ENCODE results near the gene GPR158.

Gene GPR158

GRCh38 chr10:25483999-25484398, 309.2 kb downstream of the GPR158 start:
- H4K20me1 ChIP-seq (ENCODE audit: control insufficient read depth, insufficient read depth, low read depth, low read length), result no peaks in the 10 kb centered on the region

GRCh38 chr10:25487266-25487665, 312.5 kb downstream of the GPR158 start:
- Histone ChIP-seq H3K9me2 (replicated peaks; ENCODE audit: control insufficient read depth, low read length) (no peaks in the 10 kb centered on the region), H3K4me1 (ENCODE audit: control insufficient read depth, low read length) (no peaks in the 10 kb centered on the region), H3K4me2 (ENCODE audit: low read length) (no peak overlapping the region), H3F3A (ENCODE audit: control insufficient read depth, insufficient read depth) (no peaks in the 10 kb centered on the region), H4K20me1 (ENCODE audit: control insufficient read depth, insufficient read depth, low read depth, low read length) (no peaks in the 10 kb centered on the region), H3K27me3 (ENCODE audit: control insufficient read depth, low read length) (no peaks in the 10 kb centered on the region), H3K27ac (ENCODE audit: low read depth, low read length) (no peak overlapping the region), H3K36me3 (ENCODE audit: control insufficient read depth, low read length) (no peaks in the 10 kb centered on the region), H3K79me2 (ENCODE audit: control insufficient read depth, low read length) (no peaks in the 10 kb centered on the region), H3K4me3 (ENCODE audit: low read length) (no peak overlapping the region), H3K9me3 (ENCODE audit: control insufficient read depth, insufficient read depth, low read length) (no peaks in the 10 kb centered on the region)
- TF ChIP-seq CTCF (IDR thresholded peaks at IDR 0.05; ENCODE audit: low read depth, low read length, poor library complexity, severe bottlenecking) (no peak), EZH2phosphoT487 (IDR thresholded peaks at IDR 0.05; ENCODE audit: borderline replicate concordance, low read length) (no peak)

More at GRCh38 chr10:25483999-25484398, 309.2 kb downstream of the GPR158 start:
- H3F3A ChIP-seq (ENCODE audit: control insufficient read depth, insufficient read depth), result no peaks in the 10 kb centered on the region
- H3K79me2 ChIP-seq (ENCODE audit: control insufficient read depth, low read length), result no peaks in the 10 kb centered on the region
- no peaks in the 10 kb centered on the region for H3K4me1 ChIP-seq (ENCODE audit: control insufficient read depth, low read length)
- no peak overlapping the region for H3K4me2 ChIP-seq (ENCODE audit: low read length)
- H3K9me3 ChIP-seq (ENCODE audit: control insufficient read depth, insufficient read depth, low read length), result no peaks in the 10 kb centered on the region
- H3K36me3 ChIP-seq (ENCODE audit: control insufficient read depth, low read length), result no peaks in the 10 kb centered on the region
- no peak overlapping the region for H3K27ac ChIP-seq (ENCODE audit: low read depth, low read length)
- no peak overlapping the region for H3K4me3 ChIP-seq (ENCODE audit: low read length)
- H3K27me3 ChIP-seq (ENCODE audit: control insufficient read depth, low read length), result no peaks in the 10 kb centered on the region
- H3K9me2 ChIP-seq (replicated peaks; ENCODE audit: control insufficient read depth, low read length), result no peaks in the 10 kb centered on the region
- no peak for TF ChIP-seq CTCF (IDR thresholded peaks at IDR 0.05; ENCODE audit: low read depth, low read length, poor library complexity, severe bottlenecking)
- TF ChIP-seq EZH2phosphoT487 (IDR thresholded peaks at IDR 0.05; ENCODE audit: borderline replicate concordance, low read length), result no peak

- Histone ChIP-seq H3K79me2 (ENCODE audit: control insufficient read depth, low read length) (no peaks in the 10 kb centered on the region), H3F3A (ENCODE audit: control insufficient read depth, insufficient read depth) (no peaks in the 10 kb centered on the region), H3K36me3 (ENCODE audit: control insufficient read depth, low read length) (no peaks in the 10 kb centered on the region), H3K4me2 (ENCODE audit: low read length) (no peak overlapping the region), H4K20me1 (ENCODE audit: control insufficient read depth, insufficient read depth, low read depth, low read length) (no peaks in the 10 kb centered on the region), H3K4me1 (ENCODE audit: control insufficient read depth, low read length) (no peaks in the 10 kb centered on the region), H3K27ac (ENCODE audit: low read depth, low read length) (no peak overlapping the region), H3K27me3 (ENCODE audit: control insufficient read depth, low read length) (no peaks in the 10 kb centered on the region), H3K9me2 (replicated peaks; ENCODE audit: control insufficient read depth, low read length) (no peaks in the 10 kb centered on the region), H3K9me3 (ENCODE audit: control insufficient read depth, insufficient read depth, low read length) (no peaks in the 10 kb centered on the region), H3K4me3 (ENCODE audit: low read length) (no peak overlapping the region)
- no peak for TF ChIP-seq EZH2phosphoT487 (IDR thresholded peaks at IDR 0.05; ENCODE audit: borderline replicate concordance, low read length)
- no peak for TF ChIP-seq CTCF (IDR thresholded peaks at IDR 0.05; ENCODE audit: low read depth, low read length, poor library complexity, severe bottlenecking)
Measured at GRCh38 chr10:25492040-25492439, 317.2 kb downstream of the GPR158 start.

- Histone ChIP-seq H3K9me2 (replicated peaks; ENCODE audit: control insufficient read depth, low read length) (no peaks in the 10 kb centered on the region), H3K79me2 (ENCODE audit: control insufficient read depth, low read length) (no peaks in the 10 kb centered on the region), H3K4me2 (ENCODE audit: low read length) (no peak overlapping the region), H3F3A (ENCODE audit: control insufficient read depth, insufficient read depth) (no peaks in the 10 kb centered on the region), H3K36me3 (ENCODE audit: control insufficient read depth, low read length) (no peaks in the 10 kb centered on the region), H3K4me1 (ENCODE audit: control insufficient read depth, low read length) (no peaks in the 10 kb centered on the region), H3K27ac (ENCODE audit: low read depth, low read length) (no peak overlapping the region), H3K9me3 (ENCODE audit: control insufficient read depth, insufficient read depth, low read length) (no peaks in the 10 kb centered on the region), H4K20me1 (ENCODE audit: control insufficient read depth, insufficient read depth, low read depth, low read length) (no peaks in the 10 kb centered on the region), H3K4me3 (ENCODE audit: low read length) (no peak overlapping the region), H3K27me3 (ENCODE audit: control insufficient read depth, low read length) (no peaks in the 10 kb centered on the region)
- TF ChIP-seq EZH2phosphoT487 (IDR thresholded peaks at IDR 0.05; ENCODE audit: borderline replicate concordance, low read length) (no peak), CTCF (IDR thresholded peaks at IDR 0.05; ENCODE audit: low read depth, low read length, poor library complexity, severe bottlenecking) (no peak)
Measured at GRCh38 chr10:25492680-25493079, 317.9 kb downstream of the GPR158 start.
